Measurements from ENCODE around the gene TM9SF3.

Gene TM9SF3

GRCh38 chr10:96588616-96589419 lies 2.0 kb upstream of the TM9SF3 start:
- H3K4me3 ChIP-seq (ENCODE audit: low read depth, low read length) = no peak overlapping the region
- TF ChIP-seq CTCF (IDR thresholded peaks at IDR 0.05; ENCODE audit: borderline replicate concordance, insufficient read depth, low read depth, low read length) = no peak

- no peak for TF ChIP-seq CTCF (IDR thresholded peaks at IDR 0.05; ENCODE audit: borderline replicate concordance, insufficient read depth, low read depth, low read length)
- H3K4me3 ChIP-seq (ENCODE audit: low read depth, low read length) = no peak overlapping the region
Measured at GRCh38 chr10:96588060-96588554, 1.3 kb upstream of the TM9SF3 start.

- no peak for TF ChIP-seq CTCF (IDR thresholded peaks at IDR 0.05; ENCODE audit: borderline replicate concordance, insufficient read depth, low read depth, low read length)
Measured at GRCh38 chr10:96587264-96588059, 650 bp upstream of the TM9SF3 start.

GRCh38 chr10:96585736-96586418 lies 935 bp downstream of the TM9SF3 start:
- no peak for TF ChIP-seq CTCF (IDR thresholded peaks at IDR 0.05; ENCODE audit: borderline replicate concordance, insufficient read depth, low read depth, low read length)

More at GRCh38 chr10:96587264-96588059, 650 bp upstream of the TM9SF3 start:
- H3K4me3 ChIP-seq (ENCODE audit: low read depth, low read length) = peak overlapping the region; percentile 91

GRCh38 chr10:96584474-96584873 lies 2.3 kb downstream of the TM9SF3 start:
- H3K4me3 ChIP-seq (ENCODE audit: low read depth, low read length) = no peak overlapping the region
- no peak for TF ChIP-seq CTCF (IDR thresholded peaks at IDR 0.05; ENCODE audit: borderline replicate concordance, insufficient read depth, low read depth, low read length)

More at GRCh38 chr10:96585736-96586418, 935 bp downstream of the TM9SF3 start:
- H3K4me3 ChIP-seq (ENCODE audit: low read depth, low read length) = peak overlapping the region; percentile 91

GRCh38 chr10:96584035-96584434 lies 2.8 kb downstream of the TM9SF3 start:
- H3K4me3 ChIP-seq (ENCODE audit: low read depth, low read length) = no peak overlapping the region
- TF ChIP-seq CTCF (IDR thresholded peaks at IDR 0.05; ENCODE audit: borderline replicate concordance, insufficient read depth, low read depth, low read length) = no peak
